ENCODE measurements around the gene KLF6. TPM values are rescaled to one million over a fixed set of nuclear protein-coding genes. Genes with fewer than 3 reads are reported as not detected.

The KLF6 gene
- total and polyA plus RNA-seq, 2 donors (not counting 3 experiments of a cell fraction or from before 2014, with no cell fraction given): 183 to 307 TPM

DNA sequence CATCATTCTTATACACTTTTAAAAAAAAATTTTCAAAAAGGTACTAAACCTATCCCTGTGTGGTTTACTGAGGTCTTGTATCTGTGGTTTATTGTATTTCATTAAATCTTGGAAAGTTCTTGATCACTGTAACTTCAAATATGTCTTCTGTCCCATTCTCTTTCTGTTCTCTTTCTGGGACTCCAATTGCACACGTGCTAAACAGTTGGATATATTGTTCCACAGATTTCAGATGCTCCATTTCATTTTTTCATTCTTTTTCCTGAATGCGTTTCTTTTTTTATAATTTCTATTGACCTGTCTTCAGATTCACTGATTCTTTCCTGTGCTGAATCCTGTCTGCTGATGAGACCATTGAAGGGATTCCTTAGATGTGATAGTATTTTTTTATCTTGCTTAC, 4.6 kb upstream of the KLF6 start:
- no TSS peak for BruUV-seq (replicated peaks)
- dilution Hi-C loops (cut with MboI; ENCODE audit: extremely low pct_ligation_motif_present, low sequenced_read_pairs): no loop called here
- no peak for TF ChIP-seq JUN (IDR thresholded peaks at IDR 0.05; ENCODE audit: borderline replicate concordance, insufficient read depth, insufficient read length, low read depth)
- no peak for TF ChIP-seq MYC (IDR thresholded peaks at IDR 0.05; ENCODE audit: low read depth, low read length)

DNA sequence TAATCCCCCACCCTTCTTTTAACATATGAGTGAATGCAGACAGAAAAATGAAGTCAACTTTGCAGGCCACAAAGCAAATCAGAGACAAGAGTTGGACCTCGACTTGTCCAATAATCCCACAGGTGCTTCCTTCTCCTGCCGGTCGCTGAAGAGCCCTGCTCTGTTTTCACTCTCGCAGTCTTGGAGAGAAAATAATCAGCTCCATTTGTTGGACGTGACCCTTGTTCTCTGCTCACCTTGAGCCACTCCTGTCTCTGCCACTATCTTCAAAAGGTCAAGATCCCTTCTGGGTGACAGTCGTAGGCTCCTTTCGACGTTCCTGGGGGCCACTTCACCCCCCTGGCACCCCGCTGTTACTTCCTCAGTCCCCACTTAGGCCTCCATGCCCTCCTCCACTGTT, 2.8 kb upstream of the KLF6 start:
- no peaks in the 10 kb centered on the region for H4K20me1 ChIP-seq (replicated peaks; ENCODE audit: control insufficient read depth, extremely low read depth, insufficient read depth, low read length)
- ChIA-PET CTCF (no interaction called here), POLR2A (no interaction called here)
- H3K9ac ChIP-seq (replicated peaks; ENCODE audit: extremely low read depth, insufficient read depth, low read length): no peak overlapping the region
- peaks cover 25% of the 10 kb centered on the region for H3K79me2 ChIP-seq (ENCODE audit: control insufficient read depth, insufficient read depth, low read length)
- no peaks in the 10 kb centered on the region for H3K9me1 ChIP-seq (replicated peaks; ENCODE audit: control insufficient read depth, extremely low read depth, insufficient read depth, low read length)
- no peaks in the 10 kb centered on the region for H3K36me3 ChIP-seq (ENCODE audit: control insufficient read depth in 2 of 2, extremely low read depth in 1 of 2, insufficient read depth in 2 of 2, low read length in 2 of 2)
- FAIRE-seq (no peak), DNase-seq (ENCODE audit: low read depth, low spot score) (no peak)
- H3K27ac ChIP-seq (ENCODE audit: insufficient read depth, low read depth, low read length): no peak overlapping the region
- H3K4me2 ChIP-seq (ENCODE audit: insufficient read depth, low read length): no peak overlapping the region
- intact Hi-C loops (cut with micrococcal nuclease): loop anchor here (2.0 to 5.0 kb wide), 4 partner anchors 65 to 889 kb away; no protein-coding TSS in a partner anchor
- H3K4me3 ChIP-seq (replicated peaks in 1 of 3; ENCODE audit: insufficient read depth in 1 of 3, low read depth in 1 of 3, low read length in 3 of 3): no peak overlapping the region
- BruUV-seq (replicated peaks): no TSS peak
- peaks cover 15% of the 10 kb centered on the region for H3K4me1 ChIP-seq (ENCODE audit: control insufficient read depth, extremely low read depth, insufficient read depth, low read length)
- H2AFZ ChIP-seq (ENCODE audit: low read depth, low read length): no peak overlapping the region
- no peaks in the 10 kb centered on the region for H3K27me3 ChIP-seq (ENCODE audit: control insufficient read depth in 2 of 2, insufficient read depth in 2 of 2, low read length in 2 of 2)
- no peaks in the 10 kb centered on the region for H3K9me3 ChIP-seq (replicated peaks; ENCODE audit: control insufficient read depth, insufficient read depth, low read length)
- TF ChIP-seq POLR2AphosphoS5 (IDR thresholded peaks at IDR 0.05; ENCODE audit: insufficient read depth, low read depth, low read length) (no peak), EZH2 (IDR thresholded peaks at IDR 0.05; ENCODE audit: borderline replicate concordance, low read depth, low read length, severe bottlenecking) (no peak), FOS (IDR thresholded peaks at IDR 0.05; ENCODE audit: borderline replicate concordance, insufficient read depth, low read length) (no peak), POLR2A (IDR thresholded peaks at IDR 0.05; ENCODE audit: low read depth, low read length) (no peak), CTCF (IDR thresholded peaks at IDR 0.05; ENCODE audit: extremely low read depth in 1 of 2, insufficient read depth in 1 of 2, low read depth in 1 of 2, low read length in 2 of 2) (no peak), JUN (IDR thresholded peaks at IDR 0.05; ENCODE audit: borderline replicate concordance, insufficient read depth, insufficient read length, low read depth) (no peak), GATA2 (IDR thresholded peaks at IDR 0.05; ENCODE audit: insufficient read depth, insufficient read length, low read depth, low read length) (no peak), MYC (IDR thresholded peaks at IDR 0.05; ENCODE audit: low read depth, low read length) (no peak)
- TF ChIP-seq, protein P1, sequence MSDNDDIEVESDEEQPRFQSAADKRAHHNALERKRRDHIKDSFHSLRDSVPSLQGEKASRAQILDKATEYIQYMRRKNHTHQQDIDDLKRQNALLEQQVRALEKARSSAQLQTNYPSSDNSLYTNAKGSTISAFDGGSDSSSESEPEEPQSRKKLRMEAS (IDR thresholded peaks at IDR 0.05; ENCODE audit: insufficient read depth, insufficient read length): no peak
- dilution Hi-C loops (cut with MboI; ENCODE audit: extremely low pct_ligation_motif_present, low sequenced_read_pairs): no loop called here

More for the DNA sequence above, 4.6 kb upstream of the KLF6 start:
- no peak for DNase-seq (ENCODE audit: low read depth, low spot score)
- Histone ChIP-seq H4K20me1 (replicated peaks; ENCODE audit: control insufficient read depth, extremely low read depth, insufficient read depth, low read length) (no peaks in the 10 kb centered on the region), H3K27ac (ENCODE audit: insufficient read depth, low read depth, low read length) (no peak overlapping the region), H3K9ac (replicated peaks; ENCODE audit: extremely low read depth, insufficient read depth, low read length) (no peak overlapping the region), H3K4me3 (replicated peaks in 1 of 3; ENCODE audit: insufficient read depth in 1 of 3, low read depth in 1 of 3, low read length in 3 of 3) (no peak overlapping the region), H3K79me2 (ENCODE audit: control insufficient read depth, insufficient read depth, low read length) (peaks cover 7% of the 10 kb centered on the region), H3K9me1 (replicated peaks; ENCODE audit: control insufficient read depth, extremely low read depth, insufficient read depth, low read length) (no peaks in the 10 kb centered on the region), H3K27me3 (ENCODE audit: control insufficient read depth in 2 of 2, insufficient read depth in 2 of 2, low read length in 2 of 2) (no peaks in the 10 kb centered on the region), H3K9me3 (replicated peaks; ENCODE audit: control insufficient read depth, insufficient read depth, low read length) (no peaks in the 10 kb centered on the region), H2AFZ (ENCODE audit: low read depth, low read length) (no peak overlapping the region), H3K36me3 (ENCODE audit: control insufficient read depth in 2 of 2, extremely low read depth in 1 of 2, insufficient read depth in 2 of 2, low read length in 2 of 2) (no peaks in the 10 kb centered on the region), H3K4me2 (ENCODE audit: insufficient read depth, low read length) (no peak overlapping the region), H3K4me1 (ENCODE audit: control insufficient read depth, extremely low read depth, insufficient read depth, low read length) (peaks cover 15% of the 10 kb centered on the region)
- FAIRE-seq: no peak
- ChIA-PET CTCF (no interaction called here), POLR2A (no interaction called here)
- intact Hi-C loops (cut with micrococcal nuclease): loop anchor here (5.0 kb wide), 2 partner anchors 753 to 888 kb away; no protein-coding TSS in a partner anchor

Data from endothelial cell of umbilical vein (primary cell).